D721Med (cell line): Measurements from ENCODE around the gene CHST3.

Experiments
- DNase-seq: peaks from one replicate; pipeline ENCODE4 v3.0.0; 2011; ENCODE audit warnings: low spot score; ENCODE audit not compliant: insufficient read length
- FAIRE-seq: peaks from 2 replicates; lab custom pipeline; 2011; peaks lifted over from hg19 to GRCh38; lab: Jason Lieb, UNC
- TF ChIP-seq, protein P1 (sequence below): IDR thresholded peaks from 2 replicates; pipeline ENCODE4 v1.5.1; 2012; ENCODE audit warnings: mild to moderate bottlenecking, control low read depth; ENCODE audit not compliant: insufficient read depth; ENCODE audit errors: missing control alignments

Gene CHST3

DNA sequence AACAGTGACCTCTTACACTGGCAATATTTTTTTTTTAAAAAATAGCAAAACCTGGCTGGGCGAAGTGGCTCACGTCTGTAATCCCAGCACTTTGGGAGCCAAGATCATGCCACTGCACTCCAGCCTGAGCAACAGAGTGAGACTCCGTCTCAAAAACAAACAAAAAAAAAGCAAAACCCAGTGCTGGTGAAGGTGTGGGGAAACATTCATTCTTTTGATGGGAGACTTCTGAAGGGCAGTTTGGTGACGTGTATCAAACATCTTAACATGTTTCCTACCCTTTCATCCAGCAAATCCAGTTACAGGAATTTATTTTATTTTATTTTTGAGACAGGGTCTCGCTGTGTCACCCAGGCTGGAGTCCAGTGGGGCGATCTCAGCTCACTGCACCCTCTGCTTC is 58.0 kb downstream of the CHST3 start:
- TF ChIP-seq, protein P1, sequence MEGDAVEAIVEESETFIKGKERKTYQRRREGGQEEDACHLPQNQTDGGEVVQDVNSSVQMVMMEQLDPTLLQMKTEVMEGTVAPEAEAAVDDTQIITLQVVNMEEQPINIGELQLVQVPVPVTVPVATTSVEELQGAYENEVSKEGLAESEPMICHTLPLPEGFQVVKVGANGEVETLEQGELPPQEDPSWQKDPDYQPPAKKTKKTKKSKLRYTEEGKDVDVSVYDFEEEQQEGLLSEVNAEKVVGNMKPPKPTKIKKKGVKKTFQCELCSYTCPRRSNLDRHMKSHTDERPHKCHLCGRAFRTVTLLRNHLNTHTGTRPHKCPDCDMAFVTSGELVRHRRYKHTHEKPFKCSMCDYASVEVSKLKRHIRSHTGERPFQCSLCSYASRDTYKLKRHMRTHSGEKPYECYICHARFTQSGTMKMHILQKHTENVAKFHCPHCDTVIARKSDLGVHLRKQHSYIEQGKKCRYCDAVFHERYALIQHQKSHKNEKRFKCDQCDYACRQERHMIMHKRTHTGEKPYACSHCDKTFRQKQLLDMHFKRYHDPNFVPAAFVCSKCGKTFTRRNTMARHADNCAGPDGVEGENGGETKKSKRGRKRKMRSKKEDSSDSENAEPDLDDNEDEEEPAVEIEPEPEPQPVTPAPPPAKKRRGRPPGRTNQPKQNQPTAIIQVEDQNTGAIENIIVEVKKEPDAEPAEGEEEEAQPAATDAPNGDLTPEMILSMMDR, result no peak
- no peak for FAIRE-seq
- no peak for DNase-seq

DNA sequence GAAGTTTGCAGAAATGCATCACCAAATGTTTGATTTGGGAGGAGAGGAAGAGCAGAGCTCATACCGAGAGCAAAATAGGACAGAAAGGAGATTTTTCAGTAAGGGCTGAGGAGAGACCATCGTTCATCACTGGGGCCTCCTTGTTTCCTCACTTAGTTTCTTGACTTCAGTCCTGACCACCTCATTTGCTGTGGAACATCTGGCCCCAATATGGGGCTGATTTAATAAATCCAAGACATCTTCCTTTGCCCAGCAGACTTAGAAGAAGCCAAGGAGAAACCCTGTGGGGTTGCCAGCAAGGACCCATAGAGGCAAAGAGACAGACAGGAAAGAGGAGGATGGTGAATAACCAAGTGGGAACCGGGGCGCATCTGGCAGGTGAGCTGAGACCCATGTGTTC is 60.4 kb downstream of the CHST3 start:
- FAIRE-seq (no peak), DNase-seq (no peak)
- TF ChIP-seq, protein P1, result no peak

DNA sequence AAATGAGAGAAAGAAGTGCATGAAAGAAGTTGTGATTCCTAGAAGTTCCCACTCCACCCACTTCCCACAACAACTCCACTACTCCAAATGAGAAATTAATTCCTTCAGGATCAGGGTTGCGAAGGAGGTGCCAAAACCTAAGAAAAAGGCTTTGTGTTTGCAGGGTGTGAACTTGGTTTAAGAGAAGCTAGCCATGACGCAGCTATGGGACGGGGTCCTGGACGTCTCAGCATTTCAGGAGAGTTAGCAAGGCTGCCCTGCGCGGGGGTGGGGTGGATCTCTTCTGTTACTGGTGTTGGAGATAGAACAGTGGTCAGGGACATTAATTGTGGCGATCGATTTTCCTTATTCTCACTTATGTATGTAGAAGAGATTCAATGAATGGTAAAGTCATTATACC is 61.2 kb downstream of the CHST3 start:
- FAIRE-seq, result no peak
- TF ChIP-seq, protein P1, result no peak
- DNase-seq, result no peak

DNA sequence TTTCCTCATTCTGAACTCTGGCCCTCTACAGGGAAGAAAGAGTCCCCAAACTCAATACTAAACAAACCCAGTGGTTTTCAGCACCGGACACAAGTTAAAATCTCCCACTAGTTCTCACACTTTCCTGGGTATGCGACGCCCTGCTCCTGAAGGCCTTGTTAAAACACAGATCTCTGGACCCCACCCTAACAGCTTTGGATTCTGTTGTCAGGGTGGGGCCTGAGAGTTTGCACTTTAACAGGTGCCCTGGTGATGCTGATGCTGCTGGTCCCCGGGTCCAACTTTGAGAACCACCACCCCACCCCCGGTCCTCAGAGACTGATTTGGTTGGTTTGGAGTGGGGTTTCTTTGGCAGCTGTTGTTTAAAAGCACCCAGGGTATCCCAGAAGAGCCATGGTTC is 61.6 kb downstream of the CHST3 start:
- TF ChIP-seq, protein P1, result no peak
- no peak for DNase-seq
- FAIRE-seq, result no peak

DNA sequence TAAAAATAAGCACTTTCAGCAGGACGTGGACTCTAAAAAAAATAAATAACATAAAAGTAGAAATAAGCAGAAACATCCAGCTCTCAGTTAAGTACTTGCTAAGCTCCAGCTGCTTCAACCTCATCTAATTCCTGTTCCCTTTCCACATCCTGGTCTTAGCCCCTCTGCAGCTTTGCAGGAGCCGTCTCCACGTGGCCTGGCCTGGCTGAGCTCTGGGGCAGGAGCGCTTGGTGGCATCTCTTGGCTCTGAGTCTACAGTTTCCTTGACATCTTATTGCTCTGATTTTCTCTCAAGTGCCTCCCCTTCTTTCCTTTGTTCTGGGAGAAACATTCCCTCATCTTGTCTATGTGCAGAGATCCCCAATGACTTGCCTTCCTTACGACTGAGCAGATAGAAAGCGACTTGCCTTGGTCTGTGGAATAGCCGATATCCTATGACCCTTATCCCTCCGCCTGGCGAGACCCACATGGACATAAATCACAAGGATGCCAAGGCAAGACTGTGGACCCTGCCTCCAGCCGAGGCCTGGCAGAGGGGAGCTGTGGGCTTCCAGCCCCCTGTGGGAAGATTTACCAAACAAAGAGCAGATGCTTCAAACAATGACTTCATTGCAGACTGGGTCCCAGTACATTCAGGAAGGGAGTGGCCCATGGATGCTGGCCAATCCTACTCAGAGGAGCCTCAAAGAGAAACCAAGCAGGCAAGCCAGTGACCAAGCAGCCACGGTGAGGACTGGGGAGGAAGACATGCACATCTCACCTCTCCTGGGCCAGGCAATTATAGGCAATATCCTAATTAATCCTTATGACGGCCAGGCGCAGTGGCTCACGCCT is 62.3 kb downstream of the CHST3 start:
- no peak for DNase-seq
- TF ChIP-seq, protein P1, result no peak
- FAIRE-seq, result no peak

DNA sequence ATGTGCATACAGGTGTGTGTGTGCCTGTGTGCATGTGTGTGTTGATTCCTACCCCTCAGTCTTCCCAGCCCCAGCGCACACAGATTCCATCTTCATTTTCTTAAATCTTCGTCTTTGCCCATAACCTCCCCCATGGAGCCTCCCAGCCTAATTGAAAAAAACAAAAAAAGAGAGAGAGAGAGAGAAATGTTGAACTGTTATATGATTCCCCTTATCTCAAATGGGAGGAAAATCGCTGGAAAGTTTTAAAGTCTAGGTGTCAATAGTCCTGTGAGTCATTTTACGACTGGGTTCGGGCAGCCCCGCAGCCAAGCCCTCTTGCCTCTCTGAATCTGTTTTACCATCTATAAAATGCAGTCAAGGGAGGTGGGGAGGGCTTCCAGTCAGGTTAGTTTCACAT is 63.3 kb downstream of the CHST3 start:
- DNase-seq (no peak), FAIRE-seq (no peak)
- TF ChIP-seq, protein P1, result no peak

DNA sequence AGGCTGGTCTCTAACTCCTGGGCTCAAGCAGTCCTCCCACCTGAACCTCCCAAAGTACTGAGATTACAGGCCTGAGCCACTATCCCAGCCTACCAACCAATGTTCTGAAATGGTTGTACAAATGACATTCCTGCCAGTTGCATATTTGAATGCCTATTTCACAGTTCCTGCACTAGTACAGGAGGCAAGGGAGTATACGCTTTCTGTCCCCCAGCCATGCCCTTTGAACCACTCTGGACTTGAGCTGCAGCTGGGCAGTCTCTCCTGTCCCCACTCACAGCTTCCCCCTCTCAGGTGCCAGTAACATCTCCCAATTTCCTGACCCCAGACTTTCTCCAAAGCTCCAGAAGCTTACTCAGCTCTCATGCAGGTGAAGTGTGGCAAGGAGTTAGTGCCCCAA is 65.2 kb downstream of the CHST3 start:
- no peak for DNase-seq
- TF ChIP-seq, protein P1, result no peak
- no peak for FAIRE-seq
